Suprapubic skin (tissue), 4 donors: ENCODE measurements around the gene TEX29.

ENCODE experiments used
- EP300 ChIP-seq: sonication (generic); formaldehyde crosslinking; IDR thresholded peaks from one replicate; pipeline ENCODE4 v1.6.1; 2017; ENCODE audit warnings: antibody characterized with exemption
- POLR2A ChIP-seq, 2 donors: fragments of 450-650 bp; IDR thresholded peaks; one replicate each; pipeline ENCODE4 v1.6.1; 2017; ENCODE audit warnings: antibody characterized with exemption in 2 of 2, mild to moderate bottlenecking in 2 of 2, moderate library complexity in 2 of 2
- POLR2AphosphoS5 ChIP-seq, 3 donors: sonication (generic); formaldehyde crosslinking; IDR thresholded peaks; one replicate each; pipeline ENCODE4 v1.6.1; 2017; ENCODE audit warnings: antibody characterized with exemption in 3 of 3
- TF ChIP-seq, protein P1 (sequence below), 2 donors: fragments of 200-600 bp in 1 of 2; fragments of 450-650 bp in 1 of 2; sonication (generic) in 1 of 2; IDR thresholded peaks; one replicate each; pipeline ENCODE4 v1.5.1; 2016 to 2019; ENCODE audit warnings: antibody characterized with exemption in 2 of 2, mild to moderate bottlenecking in 1 of 2, moderate library complexity in 1 of 2

DNA sequence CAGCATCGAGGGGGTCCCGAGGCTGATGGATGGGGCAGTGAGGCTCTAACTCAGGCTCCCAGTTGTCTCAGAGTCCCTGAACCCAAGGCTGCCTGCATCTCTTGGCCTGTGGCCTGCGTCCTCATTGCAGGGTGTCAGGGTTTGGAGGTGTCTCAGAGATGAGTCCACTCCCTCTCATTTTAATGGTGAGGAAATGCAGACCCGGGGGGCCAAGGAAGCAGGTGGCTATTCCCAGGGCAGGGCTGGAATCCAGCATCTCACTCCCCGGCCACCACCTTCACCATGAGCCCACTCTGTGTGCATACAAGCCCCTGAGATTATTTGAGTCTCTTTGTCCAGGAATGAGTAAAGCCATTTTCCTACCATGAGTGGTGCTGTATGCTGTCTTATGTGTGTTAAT lies 21.4 kb downstream of the TEX29 start:
- TF ChIP-seq, protein P1, sequence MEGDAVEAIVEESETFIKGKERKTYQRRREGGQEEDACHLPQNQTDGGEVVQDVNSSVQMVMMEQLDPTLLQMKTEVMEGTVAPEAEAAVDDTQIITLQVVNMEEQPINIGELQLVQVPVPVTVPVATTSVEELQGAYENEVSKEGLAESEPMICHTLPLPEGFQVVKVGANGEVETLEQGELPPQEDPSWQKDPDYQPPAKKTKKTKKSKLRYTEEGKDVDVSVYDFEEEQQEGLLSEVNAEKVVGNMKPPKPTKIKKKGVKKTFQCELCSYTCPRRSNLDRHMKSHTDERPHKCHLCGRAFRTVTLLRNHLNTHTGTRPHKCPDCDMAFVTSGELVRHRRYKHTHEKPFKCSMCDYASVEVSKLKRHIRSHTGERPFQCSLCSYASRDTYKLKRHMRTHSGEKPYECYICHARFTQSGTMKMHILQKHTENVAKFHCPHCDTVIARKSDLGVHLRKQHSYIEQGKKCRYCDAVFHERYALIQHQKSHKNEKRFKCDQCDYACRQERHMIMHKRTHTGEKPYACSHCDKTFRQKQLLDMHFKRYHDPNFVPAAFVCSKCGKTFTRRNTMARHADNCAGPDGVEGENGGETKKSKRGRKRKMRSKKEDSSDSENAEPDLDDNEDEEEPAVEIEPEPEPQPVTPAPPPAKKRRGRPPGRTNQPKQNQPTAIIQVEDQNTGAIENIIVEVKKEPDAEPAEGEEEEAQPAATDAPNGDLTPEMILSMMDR (IDR thresholded peaks at IDR 0.05): no peak
- TF ChIP-seq POLR2A (IDR thresholded peaks at IDR 0.05) (no peak), POLR2AphosphoS5 (IDR thresholded peaks at IDR 0.05) (no peak), EP300 (no peak)
